ENCODE data around the gene DDX49. TPM values are rescaled to one million over a fixed set of nuclear protein-coding genes. Genes with fewer than 3 reads are reported as not detected.
"Not testable (repeated sequence)": the region's sequence is repeated elsewhere in the genome, so short reads cannot be mapped to it uniquely, and the experiment has no call there.

Gene DDX49
- total RNA-seq, 2 experiments from 2014 or later = 48.3 to 50.1 TPM

DNA sequence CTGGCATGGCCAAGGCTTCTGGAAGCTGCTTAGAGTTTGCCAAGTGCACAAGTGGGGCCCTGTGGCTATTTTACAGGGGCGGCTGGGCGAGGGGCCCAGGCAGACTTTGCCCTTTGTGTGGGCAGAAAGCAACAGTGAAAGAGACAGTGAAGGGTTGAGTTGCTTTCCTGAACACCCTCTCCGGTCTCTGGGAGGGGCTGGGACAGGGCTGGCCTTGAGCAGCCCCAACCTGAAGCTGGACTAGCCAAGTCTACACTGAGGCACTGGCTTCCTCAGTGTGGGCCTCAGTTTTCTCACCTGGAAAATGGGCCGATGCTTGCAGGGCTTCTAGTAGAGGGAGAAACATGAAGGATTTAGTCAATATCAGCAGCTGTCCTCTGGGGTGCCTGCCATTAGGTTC is 23.9 kb downstream of the DDX49 start:
- H3K27ac Mint-ChIP-seq = no peak overlapping the region
- intact Hi-C loops (cut with micrococcal nuclease) = no loop called here
- H3K4me3 Mint-ChIP-seq = no peak overlapping the region
- peaks cover 9% of the 10 kb centered on the region for H3K4me1 Mint-ChIP-seq (ENCODE audit: low read depth)
- no peaks in the 10 kb centered on the region for H3K9me3 Mint-ChIP-seq
- no peaks in the 10 kb centered on the region for H3K36me3 Mint-ChIP-seq (ENCODE audit: low read depth)
- H3K27me3 Mint-ChIP-seq (ENCODE audit: low read depth) = peaks cover 29% of the 10 kb centered on the region
- CTCF ChIA-PET = no interaction called here
- no peak for DNase-seq

DNA sequence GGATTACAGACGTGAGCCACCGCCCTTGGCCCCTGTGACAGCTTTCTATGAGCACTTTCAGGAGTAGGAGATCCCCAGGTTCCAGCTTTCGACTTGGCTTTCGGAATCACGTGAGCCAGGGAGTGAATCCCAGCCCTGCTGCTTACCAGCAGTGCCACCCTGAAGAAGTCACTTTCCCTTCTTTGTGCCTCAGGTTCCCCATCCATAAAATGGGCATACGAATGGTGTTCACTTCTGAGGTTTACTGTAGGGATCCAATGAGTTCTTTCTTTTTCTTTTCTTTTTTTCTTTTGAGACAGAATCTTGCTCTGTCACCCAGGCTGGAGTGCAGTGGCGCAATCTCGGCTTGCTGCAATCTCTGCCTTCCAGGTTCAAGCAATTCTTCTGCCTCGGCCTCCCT is 25.8 kb downstream of the DDX49 start:
- CTCF ChIA-PET = interaction anchor here (0.9 kb wide), 1 partner anchor 115 kb away, joined by 3 read pairs; no protein-coding TSS in a partner anchor
- Mint-ChIP-seq H3K4me3 (no peak overlapping the region), H3K27ac (no peak overlapping the region), H3K27me3 (ENCODE audit: low read depth) (peaks cover 20% of the 10 kb centered on the region), H3K9me3 (no peaks in the 10 kb centered on the region), H3K36me3 (ENCODE audit: low read depth) (no peaks in the 10 kb centered on the region), H3K4me1 (ENCODE audit: low read depth) (peaks cover 6% of the 10 kb centered on the region)
- DNase-seq = no peak
- intact Hi-C loops (cut with micrococcal nuclease) = no loop called here

DNA sequence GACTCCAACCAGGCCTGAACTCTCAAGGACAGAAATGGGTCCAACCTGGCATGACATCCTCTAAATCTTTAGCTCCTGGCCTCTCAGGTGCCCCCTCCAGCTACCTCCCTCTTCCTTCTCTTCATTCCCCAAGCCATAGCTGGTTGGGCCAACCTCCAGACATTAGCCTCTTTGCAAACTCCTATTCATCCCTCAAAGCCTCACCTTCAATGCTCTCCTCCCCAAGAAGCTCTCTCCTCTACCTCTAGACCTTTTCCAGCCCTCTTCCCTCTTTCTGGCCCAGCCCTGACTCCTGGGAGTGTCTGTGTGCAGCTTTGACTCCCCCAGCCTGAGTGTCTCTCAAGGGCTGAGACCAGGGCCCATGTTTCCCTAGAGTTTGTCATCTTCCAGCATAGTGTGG is 26.8 kb downstream of the DDX49 start:
- DNase-seq = no peak
- H3K4me3 Mint-ChIP-seq = no peak overlapping the region
- H3K4me1 Mint-ChIP-seq (ENCODE audit: low read depth) = peaks cover 3% of the 10 kb centered on the region
- CTCF ChIA-PET = no interaction called here
- no peaks in the 10 kb centered on the region for H3K9me3 Mint-ChIP-seq
- H3K36me3 Mint-ChIP-seq (ENCODE audit: low read depth) = no peaks in the 10 kb centered on the region
- H3K27me3 Mint-ChIP-seq (ENCODE audit: low read depth) = peaks cover 17% of the 10 kb centered on the region
- H3K27ac Mint-ChIP-seq = no peak overlapping the region
- intact Hi-C loops (cut with micrococcal nuclease) = no loop called here

DNA sequence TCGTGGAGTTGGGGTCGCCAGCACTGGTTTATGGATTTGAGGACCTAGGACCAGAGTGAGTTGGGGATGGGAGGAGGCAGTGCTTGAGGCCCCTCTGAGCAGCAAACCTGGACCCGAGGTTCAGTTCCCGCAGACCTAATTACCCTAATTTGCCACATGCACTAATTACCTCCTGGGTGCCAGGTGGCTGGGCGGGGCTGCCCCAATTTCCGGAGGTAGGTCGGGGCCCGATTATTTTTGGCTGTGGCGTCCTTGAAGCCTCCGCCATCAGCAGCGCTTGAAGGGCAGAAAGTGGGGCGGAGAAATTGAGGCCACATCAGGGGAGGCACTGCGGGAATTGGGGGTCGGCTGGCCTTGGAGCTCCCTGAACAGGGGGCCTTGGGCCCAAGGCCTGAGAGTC is 27.4 kb downstream of the DDX49 start:
- no peaks in the 10 kb centered on the region for H3K36me3 Mint-ChIP-seq (ENCODE audit: low read depth)
- peaks cover 12% of the 10 kb centered on the region for H3K27me3 Mint-ChIP-seq (ENCODE audit: low read depth)
- H3K27ac Mint-ChIP-seq = no peak overlapping the region
- no peaks in the 10 kb centered on the region for H3K9me3 Mint-ChIP-seq
- intact Hi-C loops (cut with micrococcal nuclease) = no loop called here
- CTCF ChIA-PET = interaction anchor here (0.5 kb wide), 1 partner anchor 169 kb away, joined by 4 read pairs; no protein-coding TSS in a partner anchor
- no peaks in the 10 kb centered on the region for H3K4me1 Mint-ChIP-seq (ENCODE audit: low read depth)
- no peak for DNase-seq
- H3K4me3 Mint-ChIP-seq = no peak overlapping the region

DNA sequence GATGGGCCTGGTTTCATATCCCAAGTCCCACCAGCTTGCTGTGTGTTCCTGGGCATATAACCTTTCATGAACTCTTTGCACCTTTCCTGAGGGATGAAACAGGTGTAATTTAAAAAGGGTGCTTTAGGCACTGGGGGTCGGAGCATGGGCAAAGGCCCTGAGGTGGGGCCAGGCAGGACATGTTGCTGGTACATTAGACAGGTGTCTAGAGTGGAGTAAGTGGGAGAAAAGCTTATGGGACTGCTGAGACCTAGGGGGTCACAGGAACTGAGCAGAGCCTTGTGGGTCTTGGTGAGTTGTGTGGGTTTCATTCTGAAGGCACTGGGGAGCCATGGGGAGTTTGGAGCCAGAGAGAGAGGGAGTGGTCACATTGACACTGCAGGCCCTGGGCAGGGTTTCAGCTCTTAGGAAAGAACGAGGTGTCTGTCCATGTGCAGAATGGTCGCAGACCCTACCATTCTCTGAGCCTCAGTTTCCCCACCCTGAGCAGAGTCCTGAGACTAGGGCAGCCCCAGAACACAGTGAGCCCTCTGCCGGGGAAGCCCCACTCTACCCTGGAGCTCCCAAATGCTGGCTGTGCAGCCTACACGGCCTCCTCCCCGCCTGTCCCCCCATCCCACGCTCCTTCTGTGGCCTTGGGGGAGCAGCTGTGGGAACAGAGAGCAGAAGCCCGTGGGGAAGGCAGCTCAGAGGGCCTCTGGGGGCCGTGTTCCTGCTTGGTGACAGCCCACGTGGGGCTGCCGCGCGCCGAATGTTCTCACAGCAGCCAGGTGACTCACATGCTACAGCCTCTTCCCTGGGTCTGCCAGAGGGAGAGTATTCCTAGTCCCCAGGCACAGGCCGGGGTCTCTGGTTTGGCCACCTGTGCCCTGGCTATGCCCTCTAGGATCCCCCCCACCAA is 28.8 kb downstream of the DDX49 start:
- H3K4me1 Mint-ChIP-seq (ENCODE audit: low read depth) = no peaks in the 10 kb centered on the region
- H3K9me3 Mint-ChIP-seq = no peaks in the 10 kb centered on the region
- no peak overlapping the region for H3K4me3 Mint-ChIP-seq
- DNase-seq = no peak
- H3K27ac Mint-ChIP-seq = no peak overlapping the region
- H3K27me3 Mint-ChIP-seq (ENCODE audit: low read depth) = peaks cover 3% of the 10 kb centered on the region
- no peaks in the 10 kb centered on the region for H3K36me3 Mint-ChIP-seq (ENCODE audit: low read depth)
- intact Hi-C loops (cut with micrococcal nuclease) = no loop called here
- CTCF ChIA-PET = interaction anchor here (0.6 to 1.1 kb wide), 5 partner anchors 11 to 205 kb away, joined by 3 to 5 read pairs (median 4); partner anchors contain the start of gene COMP

DNA sequence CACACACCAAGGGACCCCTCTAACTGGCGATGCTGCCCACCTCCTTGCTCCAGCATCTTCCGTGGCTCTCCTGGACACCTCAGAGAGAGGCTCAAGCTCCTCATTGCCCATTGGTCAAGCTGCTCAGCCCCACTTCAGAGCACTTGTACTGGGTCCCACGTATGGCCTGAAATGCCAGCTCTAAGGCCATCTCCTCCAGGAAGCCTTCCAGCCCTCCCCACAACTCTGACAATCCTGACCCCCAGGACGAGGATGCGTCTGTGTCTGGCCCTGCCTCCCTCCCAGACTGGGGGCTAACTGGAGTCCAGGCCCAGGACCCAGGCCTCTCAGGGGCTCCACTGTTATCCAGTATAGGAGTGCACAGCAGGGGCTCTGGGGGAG is 29.5 kb downstream of the DDX49 start:
- no peak overlapping the region for H3K4me3 Mint-ChIP-seq
- no peak for DNase-seq
- intact Hi-C loops (cut with micrococcal nuclease) = no loop called here
- H3K4me1 Mint-ChIP-seq (ENCODE audit: low read depth) = no peaks in the 10 kb centered on the region
- peaks cover 3% of the 10 kb centered on the region for H3K27me3 Mint-ChIP-seq (ENCODE audit: low read depth)
- no peaks in the 10 kb centered on the region for H3K36me3 Mint-ChIP-seq (ENCODE audit: low read depth)
- no peak overlapping the region for H3K27ac Mint-ChIP-seq
- CTCF ChIA-PET = interaction anchor here (1.0 kb wide), 1 partner anchor 11 kb away, joined by 4 read pairs; no protein-coding TSS in a partner anchor
- no peaks in the 10 kb centered on the region for H3K9me3 Mint-ChIP-seq

DNA sequence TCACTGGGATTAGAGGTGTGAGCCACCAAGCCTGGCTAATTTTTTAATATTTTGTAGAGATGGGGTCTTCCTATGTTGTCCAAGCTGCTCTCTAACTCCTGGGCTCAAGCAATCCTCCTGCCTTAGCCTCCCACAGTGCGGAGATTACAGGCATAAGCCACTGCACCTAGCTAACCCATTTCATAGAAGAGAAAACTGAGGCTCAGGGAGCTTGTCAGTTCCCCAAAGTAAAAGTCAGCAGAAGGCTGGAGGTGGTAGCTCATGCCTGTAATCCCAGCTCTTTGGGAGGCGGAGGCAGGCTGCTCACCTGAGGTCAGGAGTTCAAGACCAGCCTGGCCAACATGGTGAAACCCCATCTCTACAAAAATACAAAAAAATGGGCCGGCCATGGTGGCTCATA is 30.3 kb downstream of the DDX49 start:
- peaks cover 3% of the 10 kb centered on the region for H3K27me3 Mint-ChIP-seq (ENCODE audit: low read depth)
- no peak for DNase-seq
- H3K4me1 Mint-ChIP-seq (ENCODE audit: low read depth) = no peaks in the 10 kb centered on the region
- intact Hi-C loops (cut with micrococcal nuclease) = no loop called here
- H3K36me3 Mint-ChIP-seq (ENCODE audit: low read depth) = no peaks in the 10 kb centered on the region
- H3K9me3 Mint-ChIP-seq = no peaks in the 10 kb centered on the region
- CTCF ChIA-PET = no interaction called here
- H3K27ac Mint-ChIP-seq = no peak overlapping the region
- H3K4me3 Mint-ChIP-seq = no peak overlapping the region

DNA sequence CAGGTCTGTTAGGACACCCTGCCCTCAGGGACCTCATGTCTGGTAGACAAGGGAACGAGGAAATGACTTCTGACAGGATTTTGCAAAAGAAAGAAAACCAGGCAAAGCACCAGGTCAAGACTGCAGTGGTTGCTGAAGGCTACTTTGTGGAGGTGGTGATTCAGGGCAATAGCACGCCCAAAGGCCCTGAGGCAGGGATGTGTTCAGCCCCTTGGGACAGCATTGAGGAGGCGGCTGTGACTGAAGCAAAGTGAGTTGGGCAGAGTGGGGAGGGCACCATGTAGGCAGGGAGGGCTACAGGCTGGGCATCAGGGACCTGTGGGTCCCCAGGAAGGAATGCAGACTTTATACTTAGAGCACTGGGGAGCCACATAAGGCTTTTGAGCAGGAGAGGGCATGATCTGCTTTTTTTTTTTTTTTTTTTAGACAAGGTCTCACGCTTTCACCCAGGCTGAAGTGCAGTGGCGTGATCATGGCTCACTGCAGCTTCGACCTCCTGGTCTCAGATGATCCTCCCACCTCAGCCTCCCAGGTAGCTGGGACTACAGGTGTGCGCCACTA is 32.3 kb downstream of the DDX49 start:
- Mint-ChIP-seq H3K4me1 (ENCODE audit: low read depth) (no peaks in the 10 kb centered on the region), H3K36me3 (ENCODE audit: low read depth) (no peaks in the 10 kb centered on the region), H3K9me3 (no peaks in the 10 kb centered on the region), H3K27me3 (ENCODE audit: low read depth) (no peaks in the 10 kb centered on the region), H3K4me3 (no peak overlapping the region), H3K27ac (no peak overlapping the region)
- intact Hi-C loops (cut with micrococcal nuclease) = no loop called here
- CTCF ChIA-PET = interaction anchor here (0.7 kb wide), 1 partner anchor 363 kb away, joined by 3 read pairs; no protein-coding TSS in a partner anchor
- no peak for DNase-seq

DNA sequence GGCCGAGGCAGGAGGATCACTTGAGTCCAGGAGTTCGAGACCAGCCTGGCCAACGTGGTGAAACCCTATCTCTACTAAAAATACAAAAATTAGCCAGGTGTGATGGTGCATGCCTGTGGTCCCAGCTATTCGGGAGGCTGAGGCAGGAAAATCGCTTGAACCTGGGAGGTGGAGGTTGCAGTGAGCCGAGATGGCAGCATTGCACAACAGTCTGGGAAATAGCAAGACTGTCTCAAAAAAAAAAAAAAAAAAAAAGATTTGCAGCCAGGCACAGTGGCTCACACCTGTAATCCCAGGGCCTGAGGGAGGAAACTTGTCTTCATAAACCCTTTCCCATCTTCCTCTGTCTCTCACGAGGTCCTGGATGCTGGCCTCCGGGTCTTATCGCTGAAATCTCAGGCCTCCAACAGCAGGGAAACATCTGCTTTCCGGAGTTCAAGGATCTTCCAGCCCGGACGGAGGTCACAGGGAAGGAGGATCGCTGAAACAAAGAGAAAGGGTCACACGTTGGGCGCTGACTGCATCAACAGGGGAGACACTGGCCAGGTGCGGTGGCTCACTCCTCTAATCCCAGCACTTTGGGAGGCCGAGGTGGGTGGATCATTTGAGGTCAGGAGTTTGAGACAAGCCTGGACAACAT is 33.0 kb downstream of the DDX49 start:
- H3K36me3 Mint-ChIP-seq (ENCODE audit: low read depth); H3K27ac Mint-ChIP-seq; intact Hi-C loops (cut with micrococcal nuclease); H3K4me3 Mint-ChIP-seq; H3K4me1 Mint-ChIP-seq (ENCODE audit: low read depth); H3K27me3 Mint-ChIP-seq (ENCODE audit: low read depth); DNase-seq; H3K9me3 Mint-ChIP-seq: not testable (repeated sequence)
- CTCF ChIA-PET = interaction anchor here (0.6 to 0.7 kb wide), 2 partner anchors 359 to 363 kb away, joined by 3 read pairs; no protein-coding TSS in a partner anchor

DNA sequence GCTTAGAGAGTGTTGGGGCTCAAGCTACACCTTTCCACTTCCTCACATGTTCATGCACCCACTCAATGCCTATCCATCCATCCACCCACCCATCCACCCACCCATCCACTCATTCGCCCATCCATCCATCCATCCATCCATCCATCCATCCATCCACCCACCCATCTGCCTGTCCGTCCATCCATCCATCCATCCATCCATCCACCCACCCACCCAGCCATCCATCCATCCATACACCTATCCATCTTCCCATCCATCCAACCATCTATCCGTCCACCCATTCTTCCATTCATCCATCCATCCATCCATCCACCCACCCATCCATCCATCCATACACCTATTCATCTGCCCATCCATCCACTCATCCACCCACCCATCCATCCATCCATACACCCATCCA is 34.6 kb downstream of the DDX49 start:
- CTCF ChIA-PET = no interaction called here

DNA sequence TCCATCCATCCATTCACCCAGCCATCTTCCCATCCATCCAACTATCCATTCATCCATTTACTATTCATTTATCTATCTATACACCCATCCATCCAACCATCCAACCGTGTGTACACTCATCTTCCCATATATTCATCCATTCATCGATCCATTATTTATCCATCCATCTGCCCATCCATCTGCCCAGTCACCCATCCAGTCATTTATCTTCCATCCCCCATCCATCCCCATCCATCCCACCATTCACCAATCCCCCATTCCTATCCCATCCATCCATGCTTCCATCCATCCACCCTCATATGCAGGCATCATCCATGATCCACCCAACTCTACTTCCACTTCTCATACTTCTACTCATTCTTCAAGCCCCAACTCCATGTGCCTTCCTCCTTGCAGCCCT is 35.5 kb downstream of the DDX49 start:
- no peak overlapping the region for H3K4me3 Mint-ChIP-seq
- intact Hi-C loops (cut with micrococcal nuclease) = no loop called here
- H3K9me3 Mint-ChIP-seq = no peaks in the 10 kb centered on the region
- no peaks in the 10 kb centered on the region for H3K36me3 Mint-ChIP-seq (ENCODE audit: low read depth)
- H3K27me3 Mint-ChIP-seq (ENCODE audit: low read depth) = no peaks in the 10 kb centered on the region
- no peak overlapping the region for H3K27ac Mint-ChIP-seq
- CTCF ChIA-PET = no interaction called here
- no peaks in the 10 kb centered on the region for H3K4me1 Mint-ChIP-seq (ENCODE audit: low read depth)
- DNase-seq = no peak

More for the DNA sequence above, 34.6 kb downstream of the DDX49 start:
- Mint-ChIP-seq H3K27me3 (ENCODE audit: low read depth) (no peaks in the 10 kb centered on the region), H3K9me3 (no peaks in the 10 kb centered on the region), H3K4me3 (no peak overlapping the region), H3K27ac (no peak overlapping the region), H3K36me3 (ENCODE audit: low read depth) (no peaks in the 10 kb centered on the region), H3K4me1 (ENCODE audit: low read depth) (no peaks in the 10 kb centered on the region)
- intact Hi-C loops (cut with micrococcal nuclease) = no loop called here
- DNase-seq = no peak

DNA sequence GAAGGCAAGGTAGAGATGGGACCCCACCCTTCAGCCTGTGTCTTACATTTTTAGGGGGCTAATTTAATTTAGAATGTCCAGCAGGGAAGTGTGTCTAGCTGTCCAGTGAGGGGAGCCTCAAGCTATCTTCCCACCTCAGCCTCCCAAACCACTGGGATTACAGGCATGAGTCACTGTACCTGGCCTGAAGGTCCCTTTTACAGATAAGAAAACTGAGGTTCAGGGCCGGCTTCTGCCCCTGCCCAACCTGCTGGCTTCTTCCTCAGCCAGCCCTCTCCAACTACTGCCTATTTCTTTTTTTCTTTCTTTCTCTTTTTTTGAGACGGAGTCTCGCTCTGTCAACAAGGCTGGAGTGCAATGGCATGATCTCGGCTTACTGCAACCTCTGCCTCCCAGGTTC is 40.9 kb downstream of the DDX49 start:
- Mint-ChIP-seq H3K36me3 (ENCODE audit: low read depth) (no peaks in the 10 kb centered on the region), H3K27me3 (ENCODE audit: low read depth) (peaks cover 10% of the 10 kb centered on the region), H3K4me3 (no peak overlapping the region), H3K27ac (no peak overlapping the region), H3K9me3 (no peaks in the 10 kb centered on the region), H3K4me1 (ENCODE audit: low read depth) (peaks cover 6% of the 10 kb centered on the region)
- no peak for DNase-seq
- intact Hi-C loops (cut with micrococcal nuclease) = no loop called here
- CTCF ChIA-PET = interaction anchor here (0.8 kb wide), 1 partner anchor 186 kb away, joined by 4 read pairs; no protein-coding TSS in a partner anchor
